ENCODE results near the gene LCE3D. TPM values are rescaled to one million over a fixed set of nuclear protein-coding genes. Genes with fewer than 3 reads are reported as not detected.
"Not testable (repeated sequence)": the region's sequence is repeated elsewhere in the genome, so short reads cannot be mapped to it uniquely, and the experiment has no call there.

The LCE3D gene
- total RNA-seq, 1 experiment from 2014 or later = not detected

- Mint-ChIP-seq H3K36me3 (peaks cover 72% of the 10 kb centered on the region), H3K4me3 (no peak overlapping the region), H3K9me3 (peaks cover 80% of the 10 kb centered on the region), H3K27ac (no peak overlapping the region), H3K27me3 (ENCODE audit: low read depth) (peaks cover 7% of the 10 kb centered on the region), H3K4me1 (no peaks in the 10 kb centered on the region)
- TF ChIP-seq ZNF671 (CRISPR knock-in tag; IDR thresholded peaks at IDR 0.05) = no peak
- TF ChIP-seq ZNF232 (CRISPR knock-in tag; IDR thresholded peaks at IDR 0.05) = no peak
- TF ChIP-seq KAT7 (CRISPR knock-in tag; IDR thresholded peaks at IDR 0.05; ENCODE audit: borderline replicate concordance) = no peak
- TF ChIP-seq ZNF425 (CRISPR knock-in tag; conservative IDR thresholded peaks at IDR 0.05) = no peak
- no peak for TF ChIP-seq TEAD4 (CRISPR knock-in tag; IDR thresholded peaks at IDR 0.05)
- no peak for TF ChIP-seq FOXK1 (CRISPR knock-in tag; IDR thresholded peaks at IDR 0.05)
- TF ChIP-seq ZNF532 (CRISPR knock-in tag; IDR thresholded peaks at IDR 0.05; ENCODE audit: borderline replicate concordance) = no peak
- TF ChIP-seq FOXP1 (CRISPR knock-in tag; IDR thresholded peaks at IDR 0.05; ENCODE audit: borderline replicate concordance) = no peak
- TF ChIP-seq SOX15 (CRISPR knock-in tag; IDR thresholded peaks at IDR 0.05) = no peak
- TF ChIP-seq TP53 (CRISPR knock-in tag; IDR thresholded peaks at IDR 0.05) = no peak
- TF ChIP-seq, protein P1, sequence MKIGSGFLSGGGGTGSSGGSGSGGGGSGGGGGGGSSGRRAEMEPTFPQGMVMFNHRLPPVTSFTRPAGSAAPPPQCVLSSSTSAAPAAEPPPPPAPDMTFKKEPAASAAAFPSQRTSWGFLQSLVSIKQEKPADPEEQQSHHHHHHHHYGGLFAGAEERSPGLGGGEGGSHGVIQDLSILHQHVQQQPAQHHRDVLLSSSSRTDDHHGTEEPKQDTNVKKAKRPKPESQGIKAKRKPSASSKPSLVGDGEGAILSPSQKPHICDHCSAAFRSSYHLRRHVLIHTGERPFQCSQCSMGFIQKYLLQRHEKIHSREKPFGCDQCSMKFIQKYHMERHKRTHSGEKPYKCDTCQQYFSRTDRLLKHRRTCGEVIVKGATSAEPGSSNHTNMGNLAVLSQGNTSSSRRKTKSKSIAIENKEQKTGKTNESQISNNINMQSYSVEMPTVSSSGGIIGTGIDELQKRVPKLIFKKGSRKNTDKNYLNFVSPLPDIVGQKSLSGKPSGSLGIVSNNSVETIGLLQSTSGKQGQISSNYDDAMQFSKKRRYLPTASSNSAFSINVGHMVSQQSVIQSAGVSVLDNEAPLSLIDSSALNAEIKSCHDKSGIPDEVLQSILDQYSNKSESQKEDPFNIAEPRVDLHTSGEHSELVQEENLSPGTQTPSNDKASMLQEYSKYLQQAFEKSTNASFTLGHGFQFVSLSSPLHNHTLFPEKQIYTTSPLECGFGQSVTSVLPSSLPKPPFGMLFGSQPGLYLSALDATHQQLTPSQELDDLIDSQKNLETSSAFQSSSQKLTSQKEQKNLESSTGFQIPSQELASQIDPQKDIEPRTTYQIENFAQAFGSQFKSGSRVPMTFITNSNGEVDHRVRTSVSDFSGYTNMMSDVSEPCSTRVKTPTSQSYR (CRISPR knock-in tag; IDR thresholded peaks at IDR 0.05) = no peak
- no peak for TF ChIP-seq RORB (CRISPR knock-in tag; IDR thresholded peaks at IDR 0.05)
- no peak for TF ChIP-seq ATF1 (CRISPR knock-in tag; IDR thresholded peaks at IDR 0.05)
- TF ChIP-seq, protein P2, sequence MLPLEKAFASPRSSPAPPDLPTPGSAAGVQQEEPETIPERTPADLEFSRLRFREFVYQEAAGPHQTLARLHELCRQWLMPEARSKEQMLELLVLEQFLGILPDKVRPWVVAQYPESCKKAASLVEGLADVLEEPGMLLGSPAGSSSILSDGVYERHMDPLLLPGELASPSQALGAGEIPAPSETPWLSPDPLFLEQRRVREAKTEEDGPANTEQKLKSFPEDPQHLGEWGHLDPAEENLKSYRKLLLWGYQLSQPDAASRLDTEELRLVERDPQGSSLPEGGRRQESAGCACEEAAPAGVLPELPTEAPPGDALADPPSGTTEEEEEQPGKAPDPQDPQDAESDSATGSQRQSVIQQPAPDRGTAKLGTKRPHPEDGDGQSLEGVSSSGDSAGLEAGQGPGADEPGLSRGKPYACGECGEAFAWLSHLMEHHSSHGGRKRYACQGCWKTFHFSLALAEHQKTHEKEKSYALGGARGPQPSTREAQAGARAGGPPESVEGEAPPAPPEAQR (CRISPR knock-in tag; IDR thresholded peaks at IDR 0.05) = no peak
- no peak for TF ChIP-seq CBFB (CRISPR knock-in tag; IDR thresholded peaks at IDR 0.05; ENCODE audit: low read depth)
- TF ChIP-seq TCF7 (CRISPR knock-in tag; IDR thresholded peaks at IDR 0.05; ENCODE audit: low read depth) = no peak
- TF ChIP-seq NR3C1 (CRISPR knock-in tag; conservative IDR thresholded peaks at IDR 0.05; ENCODE audit: low read depth) = no peak
- TF ChIP-seq ZNF138 (CRISPR knock-in tag; conservative IDR thresholded peaks at IDR 0.05) = no peak
- TF ChIP-seq, protein P3, sequence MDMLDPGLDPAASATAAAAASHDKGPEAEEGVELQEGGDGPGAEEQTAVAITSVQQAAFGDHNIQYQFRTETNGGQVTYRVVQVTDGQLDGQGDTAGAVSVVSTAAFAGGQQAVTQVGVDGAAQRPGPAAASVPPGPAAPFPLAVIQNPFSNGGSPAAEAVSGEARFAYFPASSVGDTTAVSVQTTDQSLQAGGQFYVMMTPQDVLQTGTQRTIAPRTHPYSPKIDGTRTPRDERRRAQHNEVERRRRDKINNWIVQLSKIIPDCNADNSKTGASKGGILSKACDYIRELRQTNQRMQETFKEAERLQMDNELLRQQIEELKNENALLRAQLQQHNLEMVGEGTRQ (CRISPR knock-in tag; IDR thresholded peaks at IDR 0.05) = no peak
- TF ChIP-seq, protein P4, sequence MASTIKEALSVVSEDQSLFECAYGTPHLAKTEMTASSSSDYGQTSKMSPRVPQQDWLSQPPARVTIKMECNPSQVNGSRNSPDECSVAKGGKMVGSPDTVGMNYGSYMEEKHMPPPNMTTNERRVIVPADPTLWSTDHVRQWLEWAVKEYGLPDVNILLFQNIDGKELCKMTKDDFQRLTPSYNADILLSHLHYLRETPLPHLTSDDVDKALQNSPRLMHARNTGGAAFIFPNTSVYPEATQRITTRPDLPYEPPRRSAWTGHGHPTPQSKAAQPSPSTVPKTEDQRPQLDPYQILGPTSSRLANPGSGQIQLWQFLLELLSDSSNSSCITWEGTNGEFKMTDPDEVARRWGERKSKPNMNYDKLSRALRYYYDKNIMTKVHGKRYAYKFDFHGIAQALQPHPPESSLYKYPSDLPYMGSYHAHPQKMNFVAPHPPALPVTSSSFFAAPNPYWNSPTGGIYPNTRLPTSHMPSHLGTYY (CRISPR knock-in tag; IDR thresholded peaks at IDR 0.05) = no peak
- ATAC-seq = no peak
- ChIA-PET CTCF (no interaction called here), POLR2A (no interaction called here)
- DNase-seq (ENCODE audit: low spot score) = no peak
These were observed 2.3 kb upstream of the LCE3D start for GRCh38 chr1:152582647-152583046.

- POLR2A ChIA-PET; H3K27ac Mint-ChIP-seq; ATAC-seq; DNase-seq (ENCODE audit: low spot score); H3K4me3 Mint-ChIP-seq; CTCF ChIA-PET; H3K27me3 Mint-ChIP-seq (ENCODE audit: low read depth); H3K4me1 Mint-ChIP-seq: not testable (repeated sequence)
- Mint-ChIP-seq H3K36me3 (peaks cover 74% of the 10 kb centered on the region), H3K9me3 (peaks cover 80% of the 10 kb centered on the region)
These were observed 790 bp downstream of the LCE3D start for GRCh38 chr1:152579526-152579925.

Data from WTC11 (cell line).